H9 (cell line): ENCODE data around the gene MINDY4. TPM values are rescaled to one million over a fixed set of nuclear protein-coding genes. Genes with fewer than 3 reads are reported as not detected.

Experiments
- DNase-seq: peaks from one replicate; pipeline ENCODE4 v3.0.0-alpha.2; 2017
- H2AFZ ChIP-seq: one replicate; pipeline ENCODE4 v1.6.1; 2013; ENCODE audit warnings: mild to moderate bottlenecking, low read length, control low read depth, moderate library complexity
- H2AK5ac ChIP-seq: 2 replicates; pipeline ENCODE4 v1.6.1; 2013; ENCODE audit warnings: low read length, control low read depth, mixed read lengths; ENCODE audit not compliant: insufficient read length
- H2BK120ac ChIP-seq: one replicate; pipeline ENCODE4 v1.6.1; 2013; ENCODE audit warnings: low read depth, mild to moderate bottlenecking, low read length, control low read depth, inconsistent platforms; ENCODE audit not compliant: poor library complexity, severe bottlenecking
- H2BK12ac ChIP-seq: 2 replicates; pipeline ENCODE4 v1.6.1; 2013; ENCODE audit warnings: low read length, control low read depth, mixed read lengths, low read depth; ENCODE audit not compliant: insufficient read length
- H2BK15ac ChIP-seq: 2 replicates; pipeline ENCODE4 v1.6.1; 2013; ENCODE audit warnings: low read depth, low read length, control low read depth
- H2BK20ac ChIP-seq: one replicate; pipeline ENCODE4 v1.6.1; 2013; ENCODE audit warnings: low read depth, mild to moderate bottlenecking, low read length, control low read depth, inconsistent platforms; ENCODE audit not compliant: poor library complexity, severe bottlenecking
- H2BK5ac ChIP-seq: 2 replicates; pipeline ENCODE4 v1.6.1; 2013; ENCODE audit warnings: low read length, control low read depth, mixed read lengths; ENCODE audit not compliant: insufficient read length
- H3K14ac ChIP-seq: 2 replicates; pipeline ENCODE4 v1.6.1; 2013; ENCODE audit warnings: low read length, control low read depth; ENCODE audit not compliant: insufficient read depth
- H3K18ac ChIP-seq: 2 replicates; pipeline ENCODE4 v1.6.1; 2013; ENCODE audit warnings: low read depth, mild to moderate bottlenecking, mixed read lengths, low read length, control low read depth; ENCODE audit not compliant: insufficient read length
- H3K23ac ChIP-seq: 2 replicates; pipeline ENCODE4 v1.6.1; 2013; ENCODE audit warnings: low read length, control low read depth, mixed read lengths, low read depth; ENCODE audit not compliant: insufficient read length
- H3K23me2 ChIP-seq: 2 replicates; pipeline ENCODE4 v1.6.1; 2013; ENCODE audit warnings: low read depth, mild to moderate bottlenecking, mixed read lengths, low read length, control low read depth; ENCODE audit not compliant: insufficient read length, poor library complexity, severe bottlenecking
- H3K27ac ChIP-seq: 2 replicates; pipeline ENCODE4 v1.5.1; 2013; ENCODE audit warnings: low read length, control low read depth, mixed read lengths, low read depth; ENCODE audit not compliant: insufficient read length
- H3K27me3 ChIP-seq: 2 replicates; pipeline ENCODE4 v1.6.1; 2013; ENCODE audit warnings: low read length, control low read depth, inconsistent platforms; ENCODE audit not compliant: insufficient read depth
- H3K4ac ChIP-seq: 2 replicates; pipeline ENCODE4 v1.6.1; 2013; ENCODE audit warnings: low read depth, mild to moderate bottlenecking, control low read depth, inconsistent platforms, low read length, moderate library complexity
- H3K4me1 ChIP-seq: 2 replicates; pipeline ENCODE4 v1.6.1; 2013; ENCODE audit warnings: low read length, control low read depth, inconsistent platforms; ENCODE audit not compliant: insufficient read depth
- H3K4me2 ChIP-seq: 2 replicates; pipeline ENCODE4 v1.6.1; 2013; ENCODE audit warnings: low read length, control low read depth, mixed read lengths; ENCODE audit not compliant: insufficient read length, insufficient read depth
- H3K56ac ChIP-seq: 2 replicates; pipeline ENCODE4 v1.6.1; 2013; ENCODE audit warnings: low read depth, mild to moderate bottlenecking, mixed read lengths, low read length, control low read depth; ENCODE audit not compliant: insufficient read length
- H3K79me1 ChIP-seq: 2 replicates; pipeline ENCODE4 v1.6.1; 2013; ENCODE audit warnings: low read depth, mild to moderate bottlenecking, moderate library complexity, low read length, control low read depth, inconsistent platforms; ENCODE audit not compliant: insufficient read depth, poor library complexity, severe bottlenecking
- H3K79me2 ChIP-seq: 2 replicates; pipeline ENCODE4 v1.6.1; 2013; ENCODE audit warnings: low read length, control low read depth, inconsistent platforms; ENCODE audit not compliant: insufficient read depth
- H3K9ac ChIP-seq: 2 replicates; pipeline ENCODE4 v1.6.1; 2013; ENCODE audit warnings: low read length, control low read depth, mixed read lengths; ENCODE audit not compliant: insufficient read length; ENCODE audit errors: extremely low read depth
- H3K9me3 ChIP-seq: one replicate; pipeline ENCODE4 v1.6.1; 2013; ENCODE audit warnings: low read depth, low read length, inconsistent platforms; ENCODE audit not compliant: control insufficient read depth
- H3T11ph ChIP-seq: one replicate; pipeline ENCODE4 v1.6.1; 2013; ENCODE audit warnings: mild to moderate bottlenecking, low read length, control low read depth, inconsistent platforms
- H4K20me1 ChIP-seq: one replicate; pipeline ENCODE4 v1.6.1; 2013; ENCODE audit not compliant: control insufficient read depth, insufficient read length, insufficient read depth
- H4K5ac ChIP-seq: 2 replicates; pipeline ENCODE4 v1.6.1; 2013; ENCODE audit warnings: low read depth, mild to moderate bottlenecking, mixed read lengths, low read length, control low read depth; ENCODE audit not compliant: insufficient read length
- H4K8ac ChIP-seq: replicated peaks from 2 replicates; pipeline ENCODE4 v1.6.1; 2013; ENCODE audit warnings: low read length, control low read depth, mixed read lengths, low read depth; ENCODE audit not compliant: insufficient read length
- H4K91ac ChIP-seq: 2 replicates; pipeline ENCODE4 v1.6.1; 2013; ENCODE audit warnings: low read depth, mild to moderate bottlenecking, moderate library complexity, mixed read lengths, low read length, control low read depth; ENCODE audit not compliant: insufficient read length
- H3K27ac Mint-ChIP-seq, 3 experiments: 2 replicates in 2 of 3; 3 replicates in 1 of 3; pipeline ENCODE4 v1.8.0; 2020 to 2021; ENCODE audit warnings: mixed read lengths in 3 of 3, mild to moderate bottlenecking in 1 of 3, moderate library complexity in 1 of 3
- H3K27me3 Mint-ChIP-seq: 2 replicates; pipeline ENCODE4 v1.8.0; 2021; ENCODE audit warnings: low read depth, mild to moderate bottlenecking, moderate library complexity, mixed read lengths
- H3K36me3 Mint-ChIP-seq, 3 experiments: 2 replicates in 2 of 3; 3 replicates in 1 of 3; pipeline ENCODE4 v1.8.0; 2020 to 2021; ENCODE audit warnings: low read depth in 3 of 3, mixed read lengths in 3 of 3; ENCODE audit not compliant: insufficient read depth in 1 of 3
- H3K4me1 Mint-ChIP-seq, 2 experiments: 2 replicates each; pipeline ENCODE4 v1.8.0; 2020; ENCODE audit warnings: mixed read lengths in 2 of 2
- H3K4me3 Mint-ChIP-seq, 2 experiments: 2 replicates in 1 of 2; 3 replicates in 1 of 2; pipeline ENCODE4 v1.8.0; 2020 to 2021; ENCODE audit warnings: mild to moderate bottlenecking in 2 of 2, mixed read lengths in 2 of 2, moderate library complexity in 1 of 2
- H3K9me3 Mint-ChIP-seq, 2 experiments: 2 replicates in 1 of 2; 3 replicates in 1 of 2; pipeline ENCODE4 v1.8.0; 2020; ENCODE audit warnings: mild to moderate bottlenecking in 2 of 2, mixed read lengths in 2 of 2, moderate library complexity in 1 of 2
- WGBS: extraction: QIAGEN DNeasy Blood & Tissue Kit; methylation state at CpG from one replicate; pipeline ENCODE4 v1.1.7; 2013; ENCODE audit warnings: missing lambda C conversion rate, low lambda C conversion rate, mixed read lengths; ENCODE audit not compliant: insufficient read length; ENCODE audit errors: extremely low coverage; 5-methylcytosine and 5-hydroxymethylcytosine counted together
- total RNA-seq: library from RNA; stranded (reverse); gene quantifications from 2 replicates; pipeline ENCODE4 v1.2.1, GENCODE V29; 2021
- TF ChIP-seq, protein P1 (sequence below): fragments of 200-600 bp; sonication (generic); conservative IDR thresholded peaks from 3 replicates; pipeline ENCODE4 v1.8.0; 2021; ENCODE audit warnings: antibody characterized with exemption, mild to moderate bottlenecking

The MINDY4 gene
- total RNA-seq, 1 experiment from 2014 or later, result 3.1 TPM

DNA sequence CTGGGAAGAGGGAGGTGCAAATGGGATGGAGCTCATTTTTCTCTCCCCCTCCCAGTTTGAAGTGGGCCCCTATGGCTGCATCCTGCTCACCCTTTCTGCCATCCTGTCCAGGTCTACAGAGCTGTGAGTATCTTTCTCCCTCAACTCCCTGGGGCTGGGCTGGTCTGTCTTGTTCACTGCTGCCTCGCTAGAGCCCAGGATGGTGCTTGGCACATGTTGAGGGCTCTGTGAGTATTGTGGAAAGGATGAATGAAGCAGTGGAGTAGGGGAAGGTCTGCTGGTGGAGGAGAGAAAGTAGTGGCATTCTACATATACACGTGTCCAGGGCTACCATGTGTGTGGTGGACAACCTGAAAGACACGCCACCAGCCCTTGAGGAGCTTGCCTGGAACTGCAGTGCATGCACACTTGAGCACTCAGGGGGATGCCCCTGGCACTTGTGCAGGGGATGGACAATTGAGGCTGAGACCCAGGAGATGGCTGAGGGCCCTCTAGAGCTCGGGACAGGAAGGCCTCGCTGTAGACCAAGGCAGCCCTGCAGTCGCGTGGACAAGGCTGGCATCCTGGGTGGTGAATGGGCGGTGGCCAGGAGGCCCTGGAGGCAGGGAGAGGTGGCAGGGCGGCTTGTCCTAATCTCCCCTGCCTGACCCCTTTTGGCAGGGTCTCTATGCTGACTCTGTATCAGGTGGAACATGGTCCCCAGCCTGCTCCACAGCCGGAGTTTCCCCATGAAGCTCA lies 88.2 kb downstream of the MINDY4 start:
- H3K4me3 Mint-ChIP-seq, result no peak overlapping the region
- no peak overlapping the region for H4K91ac ChIP-seq
- TF ChIP-seq, protein P1, sequence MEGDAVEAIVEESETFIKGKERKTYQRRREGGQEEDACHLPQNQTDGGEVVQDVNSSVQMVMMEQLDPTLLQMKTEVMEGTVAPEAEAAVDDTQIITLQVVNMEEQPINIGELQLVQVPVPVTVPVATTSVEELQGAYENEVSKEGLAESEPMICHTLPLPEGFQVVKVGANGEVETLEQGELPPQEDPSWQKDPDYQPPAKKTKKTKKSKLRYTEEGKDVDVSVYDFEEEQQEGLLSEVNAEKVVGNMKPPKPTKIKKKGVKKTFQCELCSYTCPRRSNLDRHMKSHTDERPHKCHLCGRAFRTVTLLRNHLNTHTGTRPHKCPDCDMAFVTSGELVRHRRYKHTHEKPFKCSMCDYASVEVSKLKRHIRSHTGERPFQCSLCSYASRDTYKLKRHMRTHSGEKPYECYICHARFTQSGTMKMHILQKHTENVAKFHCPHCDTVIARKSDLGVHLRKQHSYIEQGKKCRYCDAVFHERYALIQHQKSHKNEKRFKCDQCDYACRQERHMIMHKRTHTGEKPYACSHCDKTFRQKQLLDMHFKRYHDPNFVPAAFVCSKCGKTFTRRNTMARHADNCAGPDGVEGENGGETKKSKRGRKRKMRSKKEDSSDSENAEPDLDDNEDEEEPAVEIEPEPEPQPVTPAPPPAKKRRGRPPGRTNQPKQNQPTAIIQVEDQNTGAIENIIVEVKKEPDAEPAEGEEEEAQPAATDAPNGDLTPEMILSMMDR, result no peak
- H3K56ac ChIP-seq, result no peak overlapping the region
- H3K79me2 ChIP-seq, result no peaks in the 10 kb centered on the region
- no peak overlapping the region for H2BK15ac ChIP-seq
- no peak overlapping the region for H3K27ac Mint-ChIP-seq
- H3K4ac ChIP-seq, result no peak overlapping the region
- no peaks in the 10 kb centered on the region for H3K9me3 ChIP-seq
- H3K4me1 Mint-ChIP-seq, result no peaks in the 10 kb centered on the region
- no peaks in the 10 kb centered on the region for H3K79me1 ChIP-seq
- H3K36me3 Mint-ChIP-seq, result no peaks in the 10 kb centered on the region; a peak in 1 of 7 replicates
- no peak overlapping the region for H3T11ph ChIP-seq
- H2BK20ac ChIP-seq, result no peak overlapping the region
- H3K23ac ChIP-seq, result no peak overlapping the region
- no peak overlapping the region for H3K4me2 ChIP-seq
- H3K4me1 ChIP-seq, result no peaks in the 10 kb centered on the region
- H3K27ac ChIP-seq, result no peak overlapping the region
- no peak overlapping the region for H4K5ac ChIP-seq
- no peaks in the 10 kb centered on the region for H3K23me2 ChIP-seq
- DNase-seq, result no peak
- H3K27me3 Mint-ChIP-seq, result no peaks in the 10 kb centered on the region; the same call in 1 of the 2 replicates
- H3K18ac ChIP-seq, result no peak overlapping the region
- H3K27me3 ChIP-seq, result no peaks in the 10 kb centered on the region
- no CpG with 5 or more reads among the region's 10 CpGs for WGBS
- no peak overlapping the region for H2AFZ ChIP-seq
- H4K8ac ChIP-seq, result no peak overlapping the region
- H3K9ac ChIP-seq, result no peak overlapping the region
- H2BK5ac ChIP-seq, result no peak overlapping the region
- no peak overlapping the region for H3K14ac ChIP-seq
- no peaks in the 10 kb centered on the region for H3K9me3 Mint-ChIP-seq
- H2AK5ac ChIP-seq, result no peak overlapping the region
- H2BK12ac ChIP-seq, result no peak overlapping the region
- H4K20me1 ChIP-seq, result no peaks in the 10 kb centered on the region
- no peak overlapping the region for H2BK120ac ChIP-seq
